ENCODE data around the gene RGMA.

Gene RGMA

GRCh38 chr15:93129702-93130488 lies 40.9 kb upstream of the RGMA start:
- no peak overlapping the region for H3K4me3 ChIP-seq (ENCODE audit: low read depth, low read length)
- DNase-seq (ENCODE audit: low read depth), result no peak

GRCh38 chr15:93127286-93127685 lies 38.3 kb upstream of the RGMA start:
- no peak for DNase-seq (ENCODE audit: low read depth)
- no peak overlapping the region for H3K4me3 ChIP-seq (ENCODE audit: low read depth, low read length)
- no peak for TF ChIP-seq CTCF (IDR thresholded peaks at IDR 0.05; ENCODE audit: low read depth, low read length)
- TF ChIP-seq MAX (IDR thresholded peaks at IDR 0.05; ENCODE audit: low read depth, low read length), result no peak
- TF ChIP-seq MYC (IDR thresholded peaks at IDR 0.05; ENCODE audit: low read depth, low read length), result no peak
- no peak for TF ChIP-seq POLR2A (IDR thresholded peaks at IDR 0.05; ENCODE audit: extremely low read depth, insufficient read length)

More at GRCh38 chr15:93129702-93130488, 40.9 kb upstream of the RGMA start:
- TF ChIP-seq POLR2A (IDR thresholded peaks at IDR 0.05; ENCODE audit: extremely low read depth, insufficient read length) (no peak), MAX (IDR thresholded peaks at IDR 0.05; ENCODE audit: low read depth, low read length) (no peak), CTCF (IDR thresholded peaks at IDR 0.05; ENCODE audit: low read depth, low read length) (no peak), MYC (IDR thresholded peaks at IDR 0.05; ENCODE audit: low read depth, low read length) (no peak)

- no peak overlapping the region for H3K4me3 ChIP-seq (ENCODE audit: low read depth, low read length)
- TF ChIP-seq MYC (IDR thresholded peaks at IDR 0.05; ENCODE audit: low read depth, low read length) (no peak), MAX (IDR thresholded peaks at IDR 0.05; ENCODE audit: low read depth, low read length) (no peak), POLR2A (IDR thresholded peaks at IDR 0.05; ENCODE audit: extremely low read depth, insufficient read length) (no peak), CTCF (IDR thresholded peaks at IDR 0.05; ENCODE audit: low read depth, low read length) (no peak)
- DNase-seq (ENCODE audit: low read depth), result no peak
Observed at GRCh38 chr15:93126599-93126998, 37.6 kb upstream of the RGMA start.

- no peak overlapping the region for H3K4me3 ChIP-seq (ENCODE audit: low read depth, low read length)
- no peak for DNase-seq (ENCODE audit: low read depth)
- TF ChIP-seq MYC (IDR thresholded peaks at IDR 0.05; ENCODE audit: low read depth, low read length) (no peak), CTCF (IDR thresholded peaks at IDR 0.05; ENCODE audit: low read depth, low read length) (no peak), POLR2A (IDR thresholded peaks at IDR 0.05; ENCODE audit: extremely low read depth, insufficient read length) (no peak), MAX (IDR thresholded peaks at IDR 0.05; ENCODE audit: low read depth, low read length) (no peak)
Observed at GRCh38 chr15:93126148-93126547, 37.1 kb upstream of the RGMA start.

- no peak overlapping the region for H3K4me3 ChIP-seq (ENCODE audit: low read depth, low read length)
- TF ChIP-seq POLR2A (IDR thresholded peaks at IDR 0.05; ENCODE audit: extremely low read depth, insufficient read length) (no peak), MYC (IDR thresholded peaks at IDR 0.05; ENCODE audit: low read depth, low read length) (no peak), CTCF (IDR thresholded peaks at IDR 0.05; ENCODE audit: low read depth, low read length) (no peak), MAX (IDR thresholded peaks at IDR 0.05; ENCODE audit: low read depth, low read length) (no peak)
- DNase-seq (ENCODE audit: low read depth), result no peak
Observed at GRCh38 chr15:93124126-93124525, 35.1 kb upstream of the RGMA start.
